K562 (cell line): ENCODE data around the gene LZTR1. TPM values are rescaled to one million over a fixed set of nuclear protein-coding genes. Genes with fewer than 3 reads are reported as not detected.
A peak's percentile ranks its signal among the peaks of the same experiment; 100 is the strongest.

Experiments
- ASH1L ChIP-seq: fragments of 450-650 bp; IDR thresholded peaks from 2 replicates; pipeline ENCODE4 v1.6.1; 2018; ENCODE audit warnings: borderline replicate concordance, mild to moderate bottlenecking, low read depth; ENCODE audit not compliant: partially characterized antibody
- CBX3 ChIP-seq, 2 experiments: IDR thresholded peaks; 1 replicate in 1 of 2; 2 replicates in 1 of 2; pipeline ENCODE4 v1.6.1; 2012; ENCODE audit warnings: inconsistent platforms in 2 of 2, low read length in 2 of 2, borderline replicate concordance in 1 of 2, control low read depth in 1 of 2
- GATAD2B ChIP-seq: fragments of 450-650 bp; IDR thresholded peaks from 2 replicates; pipeline ENCODE4 v1.6.1; 2017; ENCODE audit warnings: mild to moderate bottlenecking, borderline replicate concordance
- GTF2A2 ChIP-seq: IDR thresholded peaks from 2 replicates; pipeline ENCODE4 v1.6.1; 2016; ENCODE audit warnings: mild to moderate bottlenecking, missing genetic modification characterization, missing compliant biosample characterization
- HLTF ChIP-seq: fragments of 450-650 bp; IDR thresholded peaks from 2 replicates; pipeline ENCODE4 v1.6.1; 2016
- ILK ChIP-seq: fragments of 450-650 bp; IDR thresholded peaks from 2 replicates; pipeline ENCODE4 v1.6.1; 2016; ENCODE audit warnings: missing genetic modification characterization, low read depth, mild to moderate bottlenecking, missing compliant biosample characterization, moderate library complexity, borderline replicate concordance
- KAT7 ChIP-seq: sonication (generic); formaldehyde crosslinking; IDR thresholded peaks from 2 replicates; pipeline ENCODE4 v1.8.0; 2022; ENCODE audit warnings: missing genetic modification reagents, mild to moderate bottlenecking, borderline replicate concordance
- MXI1 ChIP-seq: IDR thresholded peaks from 2 replicates; pipeline ENCODE4 v1.6.1; 2011; ENCODE audit warnings: low read depth, mild to moderate bottlenecking, improper control_type of control experiment, low read length
- PTBP1 ChIP-seq: fragments of 200-400 bp; formaldehyde crosslinking; IDR thresholded peaks from 2 replicates; pipeline ENCODE4 v1.6.1; 2017; ENCODE audit warnings: low read depth, low read length
- SLC30A9 ChIP-seq: fragments of 250-450 bp; sonication (Bioruptor Pico); IDR thresholded peaks from 2 replicates; pipeline ENCODE4 v1.8.0; 2022; ENCODE audit warnings: mild to moderate bottlenecking, moderate library complexity
- SMARCA5 ChIP-seq: fragments of 450-650 bp; IDR thresholded peaks from 2 replicates; pipeline ENCODE4 v1.6.1; 2016
- SP1 ChIP-seq: sonication (generic); formaldehyde crosslinking; IDR thresholded peaks from 2 replicates; pipeline ENCODE4 v1.8.1; 2022; ENCODE audit warnings: mild to moderate bottlenecking, missing genetic modification reagents
- TBP ChIP-seq: optimal IDR thresholded peaks from 2 replicates; pipeline ENCODE3; 2011; ENCODE audit warnings: low read depth, low read length, improper control_type of control experiment
- TEAD4 ChIP-seq, 2 experiments: sonication (generic) in 1 of 2; formaldehyde crosslinking in 1 of 2; IDR thresholded peaks; 2 replicates each; pipeline versions ENCODE4 v1.6.1 to v1.8.0; 2012 to 2022; ENCODE audit warnings: borderline replicate concordance in 1 of 2, inconsistent platforms in 1 of 2, low read length in 1 of 2, mild to moderate bottlenecking in 1 of 2, missing genetic modification reagents in 1 of 2
- TRIM25 ChIP-seq: fragments of 450-650 bp; IDR thresholded peaks from 2 replicates; pipeline ENCODE4 v1.7.0; 2016; ENCODE audit warnings: borderline replicate concordance
- ZBTB33 ChIP-seq: sonication (generic); formaldehyde crosslinking; IDR thresholded peaks from 2 replicates; pipeline ENCODE4 v1.8.1; 2023; ENCODE audit warnings: mild to moderate bottlenecking, missing genetic modification reagents
- ZNF76 ChIP-seq: fragments of 250-450 bp; sonication (Bioruptor Pico); IDR thresholded peaks from 2 replicates; pipeline ENCODE4 v1.4.0; 2020; ENCODE audit warnings: mild to moderate bottlenecking, moderate library complexity, borderline replicate concordance
- polyA plus RNA-seq, 8 experiments: library from polyadenylated mRNA; depleted of rRNA in 4 of 8; stranded (reverse) in 5 of 8; unstranded in 3 of 8; fragments of >200 nt; fragmentation: Nextera tagmentation in 2 of 8; fragmentation: Illumina TruSeq in 1 of 8; extraction: Ambion mirVana in 2 of 8; extraction: Trizol in 1 of 8; gene quantifications; 2 replicates each; pipeline versions ENCODE4 v1.2.1 to v1.2.3, GENCODE V29; 2011 to 2014; ENCODE audit warnings: inconsistent platforms in 1 of 8, missing spikeins in 1 of 8
- total RNA-seq, 7 experiments: library from RNA; depleted of rRNA in 6 of 7; stranded (reverse); fragments of >200 nt in 6 of 7; fragmentation: Illumina TruSeq in 2 of 7; extraction: Trizol in 2 of 7; gene quantifications; 2 replicates each; pipeline versions ENCODE4 v1.2.1 to v1.2.3, GENCODE V29; 2011 to 2021; ENCODE audit warnings: low replicate concordance in 1 of 7
- TF ChIP-seq, protein P1 (sequence below), 2 experiments: fragments of 250-450 bp in 1 of 2; fragments of 450-650 bp in 1 of 2; sonication (Bioruptor Pico) in 1 of 2; IDR thresholded peaks; 2 replicates each; pipeline versions ENCODE4 v1.6.1 to v1.8.0; 2016 to 2021; ENCODE audit warnings: mild to moderate bottlenecking in 2 of 2, moderate library complexity in 2 of 2, missing compliant biosample characterization in 1 of 2, missing genetic modification characterization in 1 of 2
- TF ChIP-seq, protein P2 (sequence below): IDR thresholded peaks from 2 replicates; pipeline ENCODE4 v1.6.1; 2012; ENCODE audit warnings: low read depth, low read length, improper control_type of control experiment, borderline replicate concordance

LZTR1 gene
- total and polyA plus RNA-seq, 9 of the 15 experiments (the other 6 are each of a cell fraction or from before 2014, with no cell fraction given), result 2.2 to 135 (median 63.0) TPM

- TF ChIP-seq TRIM25 (no peak), GTF2A2 (no peak), TBP (peak; percentile 75), ZBTB33 (no peak), HLTF (no peak), ILK (tag) (no peak), MXI1 (peak; percentile 52; the same call in 1 of the 2 replicates), SLC30A9 (CRISPR knock-in tag) (no peak), ASH1L (no peak), KAT7 (CRISPR knock-in tag) (no peak), SP1 (CRISPR knock-in tag) (no peak), ZNF76 (CRISPR knock-in tag) (no peak; the same call in 1 of the 2 replicates), PTBP1 (0 out of 2 replicates have a peak, but pooled peaks have one; percentile 19), TEAD4 (IDR thresholded peaks at IDR 0.05; ENCODE audit: low read length) (peak; percentile 44), TEAD4 (CRISPR knock-in tag; IDR thresholded peaks at IDR 0.05; ENCODE audit: borderline replicate concordance) (no peak), GATAD2B (no peak), CBX3 (IDR thresholded peaks at IDR 0.05; ENCODE audit: borderline replicate concordance in 1 of 2, low read length in 2 of 2) (peak in 1 of 2 experiments; percentile 55; a peak in 1 of 3 replicates), SMARCA5 (no peak)
- TF ChIP-seq, protein P1, sequence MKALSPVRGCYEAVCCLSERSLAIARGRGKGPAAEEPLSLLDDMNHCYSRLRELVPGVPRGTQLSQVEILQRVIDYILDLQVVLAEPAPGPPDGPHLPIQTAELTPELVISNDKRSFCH (CRISPR knock-in tag; IDR thresholded peaks at IDR 0.05), result no peak
- TF ChIP-seq, protein P1 (tag; IDR thresholded peaks at IDR 0.05), result peak; percentile 68; the same call in 1 of the 2 replicates
- TF ChIP-seq, protein P2, sequence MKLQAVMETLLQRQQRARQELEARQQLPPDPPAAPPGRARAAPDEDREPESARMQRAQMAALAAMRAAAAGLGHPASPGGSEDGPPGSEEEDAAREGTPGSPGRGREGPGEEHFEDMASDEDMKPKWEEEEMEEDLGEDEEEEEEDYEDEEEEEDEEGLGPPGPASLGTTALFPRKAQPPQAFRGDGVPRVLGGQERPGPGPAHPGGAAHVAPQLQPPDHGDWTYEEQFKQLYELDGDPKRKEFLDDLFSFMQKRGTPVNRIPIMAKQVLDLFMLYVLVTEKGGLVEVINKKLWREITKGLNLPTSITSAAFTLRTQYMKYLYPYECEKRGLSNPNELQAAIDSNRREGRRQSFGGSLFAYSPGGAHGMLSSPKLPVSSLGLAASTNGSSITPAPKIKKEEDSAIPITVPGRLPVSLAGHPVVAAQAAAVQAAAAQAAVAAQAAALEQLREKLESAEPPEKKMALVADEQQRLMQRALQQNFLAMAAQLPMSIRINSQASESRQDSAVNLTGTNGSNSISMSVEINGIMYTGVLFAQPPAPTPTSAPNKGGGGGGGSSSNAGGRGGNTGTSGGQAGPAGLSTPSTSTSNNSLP, result 0 out of 2 replicates have a peak, but pooled peaks have one; percentile 60
These were observed 32.8 kb downstream of the LZTR1 start, which contains the start of gene P2RX6 (continued) for GRCh38 chr22:21014726-21015465.
